ENCODE measurements around the gene NKD2. TPM values are rescaled to one million over a fixed set of nuclear protein-coding genes. Genes with fewer than 3 reads are reported as not detected.

Gene NKD2
- polyA plus RNA-seq, 1 experiment: not detected

DNA sequence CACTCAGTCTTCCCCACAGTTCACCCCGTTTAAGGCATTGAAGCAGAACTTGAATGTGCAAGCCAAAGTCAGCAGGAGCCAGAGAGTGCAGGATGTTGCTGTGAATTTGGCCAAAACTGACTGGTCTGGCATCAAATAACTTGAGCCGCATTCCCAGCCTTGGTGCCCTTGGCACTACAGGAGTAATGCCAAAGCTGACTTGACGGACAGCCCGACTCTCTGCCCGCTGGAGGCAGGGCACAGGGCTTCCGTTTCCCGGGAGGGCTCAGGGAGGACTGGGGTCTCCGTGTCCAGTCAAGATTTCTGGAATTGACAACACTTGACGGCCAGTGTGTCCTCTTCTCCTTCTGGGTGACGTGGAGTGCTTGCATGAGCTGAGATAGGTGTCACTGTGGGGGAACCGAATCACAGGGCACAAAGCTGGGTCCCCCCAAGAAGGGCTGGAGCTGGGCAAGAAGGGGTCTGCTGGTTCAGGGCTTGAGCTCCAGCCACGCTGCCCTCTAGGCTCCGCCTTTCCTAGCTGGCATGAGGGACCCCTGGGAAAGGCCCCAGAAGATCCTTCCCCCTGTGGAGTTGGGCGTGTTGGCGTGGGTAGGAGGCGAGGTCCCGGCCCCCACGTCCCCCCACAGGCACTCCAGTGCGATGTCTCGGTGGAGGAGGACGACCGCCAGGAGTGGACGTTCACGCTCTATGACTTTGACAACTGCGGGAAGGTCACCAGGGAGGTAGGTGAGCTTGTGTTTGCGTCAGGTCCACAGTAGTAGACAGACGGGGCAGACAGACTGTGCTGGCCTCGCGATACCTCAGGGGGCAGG lies 25.2 kb downstream of the NKD2 start:
- POLR2A ChIA-PET: no interaction called here
- TF ChIP-seq, protein P1, sequence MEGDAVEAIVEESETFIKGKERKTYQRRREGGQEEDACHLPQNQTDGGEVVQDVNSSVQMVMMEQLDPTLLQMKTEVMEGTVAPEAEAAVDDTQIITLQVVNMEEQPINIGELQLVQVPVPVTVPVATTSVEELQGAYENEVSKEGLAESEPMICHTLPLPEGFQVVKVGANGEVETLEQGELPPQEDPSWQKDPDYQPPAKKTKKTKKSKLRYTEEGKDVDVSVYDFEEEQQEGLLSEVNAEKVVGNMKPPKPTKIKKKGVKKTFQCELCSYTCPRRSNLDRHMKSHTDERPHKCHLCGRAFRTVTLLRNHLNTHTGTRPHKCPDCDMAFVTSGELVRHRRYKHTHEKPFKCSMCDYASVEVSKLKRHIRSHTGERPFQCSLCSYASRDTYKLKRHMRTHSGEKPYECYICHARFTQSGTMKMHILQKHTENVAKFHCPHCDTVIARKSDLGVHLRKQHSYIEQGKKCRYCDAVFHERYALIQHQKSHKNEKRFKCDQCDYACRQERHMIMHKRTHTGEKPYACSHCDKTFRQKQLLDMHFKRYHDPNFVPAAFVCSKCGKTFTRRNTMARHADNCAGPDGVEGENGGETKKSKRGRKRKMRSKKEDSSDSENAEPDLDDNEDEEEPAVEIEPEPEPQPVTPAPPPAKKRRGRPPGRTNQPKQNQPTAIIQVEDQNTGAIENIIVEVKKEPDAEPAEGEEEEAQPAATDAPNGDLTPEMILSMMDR (IDR thresholded peaks at IDR 0.05; ENCODE audit: low read depth, low read length): no peak
- H3K27me3 ChIP-seq (ENCODE audit: control insufficient read depth, insufficient read depth, low read length): no peaks in the 10 kb centered on the region

DNA sequence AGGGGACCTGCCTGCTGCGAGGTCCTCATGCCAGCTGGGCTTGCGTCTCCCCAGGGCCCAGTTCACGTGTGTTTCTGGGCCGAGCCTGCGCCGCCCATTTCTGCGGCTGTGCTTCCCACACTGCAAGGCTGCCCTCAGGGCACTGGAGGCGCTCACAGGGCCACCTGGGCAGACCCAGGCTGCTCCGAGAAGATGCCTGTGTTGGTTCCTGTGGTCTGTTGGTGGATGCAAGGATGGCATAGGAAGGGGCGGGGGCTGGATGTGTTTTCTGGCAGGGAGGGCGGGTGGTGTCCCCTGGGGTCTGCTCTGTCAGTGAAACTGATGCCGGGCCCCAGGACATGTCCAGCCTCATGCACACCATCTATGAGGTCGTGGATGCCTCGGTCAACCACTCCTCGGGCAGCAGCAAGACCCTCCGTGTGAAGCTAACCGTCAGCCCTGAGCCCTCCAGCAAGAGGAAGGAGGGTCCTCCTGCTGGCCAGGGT lies 25.9 kb downstream of the NKD2 start:
- H3K4me3 ChIP-seq (ENCODE audit: low read depth, low read length): no peak overlapping the region
- DNase-seq (ENCODE audit: low read depth, low spot score): no peak
- H3K27ac ChIP-seq (ENCODE audit: low read depth, low read length): no peak overlapping the region
- TF ChIP-seq, protein P1 (IDR thresholded peaks at IDR 0.05; ENCODE audit: low read depth, low read length): no peak
- CTCF ChIA-PET: interaction anchor here (0.6 kb wide), 1 partner anchor 100 kb away, joined by 3 read pairs; no protein-coding TSS in a partner anchor
- POLR2A ChIA-PET: no interaction called here
- peaks cover 77% of the 10 kb centered on the region for H3K9me3 ChIP-seq (ENCODE audit: control insufficient read depth, insufficient read depth, low read length)
- no peaks in the 10 kb centered on the region for H3K27me3 ChIP-seq (ENCODE audit: control insufficient read depth, insufficient read depth, low read length)

More for the DNA sequence above, 25.2 kb downstream of the NKD2 start:
- CTCF ChIA-PET: no interaction called here
- H3K9me3 ChIP-seq (ENCODE audit: control insufficient read depth, insufficient read depth, low read length): peaks cover 71% of the 10 kb centered on the region
- DNase-seq (ENCODE audit: low read depth, low spot score): no peak
- H3K27ac ChIP-seq (ENCODE audit: low read depth, low read length): no peak overlapping the region
- H3K4me3 ChIP-seq (ENCODE audit: low read depth, low read length): no peak overlapping the region

DNA sequence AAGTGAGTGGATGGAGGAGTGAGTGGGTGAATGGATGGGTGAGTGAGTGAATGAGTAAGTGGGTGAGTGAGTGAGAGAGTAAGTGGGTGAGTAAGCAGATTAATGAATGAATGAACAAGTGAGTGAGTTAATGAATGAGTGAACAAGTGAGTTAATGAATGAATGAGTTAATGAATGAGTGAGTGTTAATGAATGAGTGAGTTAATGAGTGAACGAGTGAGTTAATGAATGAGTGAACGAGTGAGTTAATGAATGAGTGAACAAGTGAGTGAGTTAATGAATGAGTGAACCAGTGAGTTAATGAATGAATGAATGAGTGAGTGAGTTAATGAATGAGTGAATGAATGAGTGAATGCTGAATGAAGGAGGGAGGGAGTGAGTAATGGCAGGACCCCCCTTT lies 26.4 kb downstream of the NKD2 start:
- Histone ChIP-seq H3K9me3 (ENCODE audit: control insufficient read depth, insufficient read depth, low read length) (peaks cover 81% of the 10 kb centered on the region), H3K4me3 (ENCODE audit: low read depth, low read length) (no peak overlapping the region), H3K27ac (ENCODE audit: low read depth, low read length) (no peak overlapping the region), H3K27me3 (ENCODE audit: control insufficient read depth, insufficient read depth, low read length) (no peaks in the 10 kb centered on the region)
- POLR2A ChIA-PET: no interaction called here
- TF ChIP-seq, protein P1 (IDR thresholded peaks at IDR 0.05; ENCODE audit: low read depth, low read length): no peak
- CTCF ChIA-PET: interaction anchor here (0.6 kb wide), 1 partner anchor 101 kb away, joined by 3 read pairs; no protein-coding TSS in a partner anchor
- DNase-seq (ENCODE audit: low read depth, low spot score): no peak

DNA sequence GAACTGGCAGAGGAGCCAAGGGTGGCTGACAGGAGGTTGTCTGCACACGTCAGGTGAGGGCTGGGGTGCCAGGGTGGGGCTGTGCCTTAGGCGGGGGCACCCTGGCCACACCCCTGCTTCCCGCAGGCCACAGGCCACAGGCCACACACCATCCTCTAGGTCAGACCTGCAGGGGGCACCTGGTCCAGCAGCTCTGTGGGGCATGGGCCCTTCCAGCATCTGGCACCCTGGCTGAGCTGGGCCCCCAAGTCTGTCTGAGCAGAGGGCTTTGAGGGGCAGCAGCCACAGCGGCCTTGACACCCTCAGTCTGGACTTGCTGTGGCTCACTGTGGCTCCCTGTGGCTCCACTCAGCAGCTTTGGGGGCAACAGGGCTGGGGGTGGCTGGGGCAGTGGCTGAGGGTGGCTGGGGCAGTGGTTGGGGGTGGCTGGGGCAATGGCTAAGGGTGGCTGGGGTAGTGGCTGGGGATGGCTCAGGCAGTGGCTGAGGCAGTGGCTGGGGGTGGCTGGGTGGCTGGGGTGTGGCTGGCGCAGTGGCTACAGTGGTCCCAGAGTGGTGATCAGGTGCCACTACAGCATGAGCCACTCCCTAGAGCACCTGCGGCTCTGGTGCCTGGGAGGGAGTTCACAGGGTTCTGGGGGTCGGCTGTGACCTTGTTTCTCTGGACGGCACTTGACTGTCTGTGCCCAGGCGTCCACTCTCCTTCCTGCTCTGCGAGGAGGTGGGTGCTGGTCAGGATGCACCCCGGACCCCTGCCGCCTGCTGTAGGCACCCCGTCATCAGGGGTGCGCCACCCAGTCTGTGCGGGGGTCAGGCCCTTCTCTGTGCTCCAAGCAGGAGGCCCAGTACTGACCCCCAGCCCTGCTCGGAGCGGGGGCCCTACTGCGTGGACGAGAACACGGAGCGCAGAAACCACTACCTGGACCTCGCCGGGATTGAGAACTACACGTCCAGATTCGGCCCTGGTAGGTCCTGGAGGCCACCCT lies 27.1 kb downstream of the NKD2 start:
- Histone ChIP-seq H3K9me3 (ENCODE audit: control insufficient read depth, insufficient read depth, low read length) (peaks cover 83% of the 10 kb centered on the region), H3K27ac (ENCODE audit: low read depth, low read length) (no peak overlapping the region), H3K4me3 (ENCODE audit: low read depth, low read length) (no peak overlapping the region), H3K27me3 (ENCODE audit: control insufficient read depth, insufficient read depth, low read length) (no peaks in the 10 kb centered on the region)
- TF ChIP-seq, protein P1 (IDR thresholded peaks at IDR 0.05; ENCODE audit: low read depth, low read length): no peak
- DNase-seq (ENCODE audit: low read depth, low spot score): no peak
- ChIA-PET CTCF (interaction anchor here (0.6 kb wide), 1 partner anchor 101 kb away, joined by 3 read pairs; no protein-coding TSS in a partner anchor), POLR2A (no interaction called here)

Measured in AG04450 (cell line).